Thoracic aorta (tissue), 2 donors: Measurements from ENCODE around the gene FANCE. TPM values are rescaled to one million over a fixed set of nuclear protein-coding genes. Genes with fewer than 3 reads are reported as not detected.

Source experiments
- ATAC-seq: fragments of 150-250 bp; one replicate; pipeline ENCODE4 v1.8.0; 2017; ENCODE audit warnings: low read depth; ENCODE audit not compliant: insufficient number of reproducible peaks, low FRiP score
- DNase-seq: peaks from one replicate; pipeline ENCODE4 v3.0.0-alpha.2; 2020; ENCODE audit warnings: low spot score
- H3K27ac ChIP-seq, 2 donors: fragments of 200-600 bp; sonication (generic); 1 replicate in 1 of 2; 2 replicates in 1 of 2; pipeline ENCODE4 v1.5.1; 2016; ENCODE audit warnings: mild to moderate bottlenecking in 2 of 2, moderate library complexity in 2 of 2
- H3K27me3 ChIP-seq: fragments of 200-600 bp; sonication (generic); replicated peaks from 2 replicates; pipeline ENCODE4 v1.6.0; 2016; ENCODE audit warnings: mild to moderate bottlenecking; ENCODE audit not compliant: insufficient read depth
- H3K36me3 ChIP-seq: fragments of 200-600 bp; sonication (generic); one replicate; pipeline ENCODE4 v1.5.1; 2016
- H3K4me1 ChIP-seq, 2 donors: fragments of 200-600 bp; sonication (generic); 1 replicate in 1 of 2; 2 replicates in 1 of 2; pipeline versions ENCODE4 v1.5.1 to v1.6.0; 2016; ENCODE audit warnings: low read depth in 2 of 2, mild to moderate bottlenecking in 1 of 2; ENCODE audit not compliant: control insufficient read depth in 1 of 2
- H3K4me3 ChIP-seq: fragments of 200-600 bp; sonication (generic); 2 replicates; pipeline ENCODE4 v1.5.1; 2016; ENCODE audit warnings: mild to moderate bottlenecking
- H3K9me3 ChIP-seq: fragments of 200-600 bp; sonication (generic); 2 replicates; pipeline ENCODE4 v1.5.1; 2016
- CTCF ChIP-seq: fragments of 200-600 bp; sonication (generic); IDR thresholded peaks from one replicate; pipeline ENCODE4 v1.5.1; 2019; ENCODE audit warnings: antibody characterized with exemption
- total RNA-seq, 2 donors: library from RNA; depleted of rRNA; stranded (reverse); fragments of >200 nt; gene quantifications; one replicate each; pipeline versions ENCODE4 v1.1.0 to v1.2.3, GENCODE V29; 2016

The FANCE gene
- total RNA-seq: 1 to 10 TPM; 3.1 to 6.2 TPM

- DNase-seq (peak; percentile 73), ATAC-seq (peak; percentile 74)
- Histone ChIP-seq H3K27ac (peak within 1 kb of the TSS in 1 of 2 donors; percentile 64), H3K36me3 (no peaks in the 10 kb centered on the region), H3K9me3 (no peaks in the 10 kb centered on the region), H3K4me1 (peaks cover 17 to 30% of the 10 kb centered on the region in 2 donors), H3K27me3 (no peaks in the 10 kb centered on the region), H3K4me3 (peak within 1 kb of the TSS; percentile 74)
- no peak for TF ChIP-seq CTCF
Measured at GRCh38 chr6:35452183-35453090, at the start of gene FANCE. FANCE (plus strand) TSS chr6:35452338; CDS start chr6:35452546, 208 bp downstream.

- Histone ChIP-seq H3K27me3 (no peaks in the 10 kb centered on the region), H3K9me3 (no peaks in the 10 kb centered on the region), H3K36me3 (no peaks in the 10 kb centered on the region), H3K4me3 (no peak overlapping the region), H3K27ac (no peak overlapping the region), H3K4me1 (no peaks in the 10 kb centered on the region)
- DNase-seq (no peak), ATAC-seq (no peak)
- no peak for TF ChIP-seq CTCF
Measured at GRCh38 chr6:35402856-35403191, 49.3 kb upstream of the FANCE start.

- H3K4me3 ChIP-seq: no peak overlapping the region
- no peaks in the 10 kb centered on the region for H3K36me3 ChIP-seq
- DNase-seq (no peak), ATAC-seq (no peak)
- no peak overlapping the region for H3K27ac ChIP-seq
- no peaks in the 10 kb centered on the region for H3K27me3 ChIP-seq
- no peaks in the 10 kb centered on the region for H3K9me3 ChIP-seq
- no peak for TF ChIP-seq CTCF
- H3K4me1 ChIP-seq: no peaks in the 10 kb centered on the region
Measured at GRCh38 chr6:35403544-35404442, 48.3 kb upstream of the FANCE start.

GRCh38 chr6:35406711-35407485, 45.2 kb upstream of the FANCE start:
- TF ChIP-seq CTCF: no peak
- H3K4me1 ChIP-seq: no peaks in the 10 kb centered on the region
- ATAC-seq (no peak), DNase-seq (no peak)
- peaks cover under 1% of the 10 kb centered on the region for H3K36me3 ChIP-seq
- no peak overlapping the region for H3K27ac ChIP-seq
- no peaks in the 10 kb centered on the region for H3K9me3 ChIP-seq
- no peaks in the 10 kb centered on the region for H3K27me3 ChIP-seq
- no peak overlapping the region for H3K4me3 ChIP-seq
